HCT116 (cell line): ENCODE data around the gene FGF14. TPM values are rescaled to one million over a fixed set of nuclear protein-coding genes. Genes with fewer than 3 reads are reported as not detected.

Experiments
- ATAC-seq: fragments of 200-7000 bp; cut with Tn5 transposase; 2 replicates; pipeline ENCODE4 v1.9.1; 2020; ENCODE audit warnings: mild to moderate bottlenecking, moderate library complexity
- BruUV-seq: library from RNA; stranded (reverse); fragments of 400-500 nt; replicated peaks from 2 replicates; lab custom pipeline; 2021; lab: Mats Ljungman, UMichigan
- CTCF ChIA-PET: fragments of 300-600 bp; sonication (Branson Sonifier 250); formaldehyde crosslinking; loops from one replicate; lab custom pipeline; 2021; ENCODE audit warnings: antibody characterized with exemption; lab: Charles Lee
- POLR2A ChIA-PET: fragments of 300-600, 350-600 bp; sonication (Branson Sonifier 250); formaldehyde crosslinking; loops from one replicate; lab custom pipeline; 2021; ENCODE audit warnings: antibody characterized with exemption; lab: Charles Lee
- RAD21 ChIA-PET, 2 experiments: fragments of 300-600 bp; sonication (Branson Sonifier 250); formaldehyde crosslinking; loops; one replicate each; lab custom pipeline; 2023; ENCODE audit warnings: low total read pairs in 2 of 2; ENCODE audit not compliant: uncharacterized antibody in 2 of 2, unreplicated experiment in 2 of 2, low non-redundant PET in 1 of 2; lab: Charles Lee
- DNase-seq: peaks from one replicate; pipeline ENCODE4 v3.0.0-alpha.2; 2010; ENCODE audit warnings: low read depth, low spot score
- H2AFZ ChIP-seq: fragments of 200-600 bp; shearing (Covaris generic), sonication (generic); 2 replicates; pipeline ENCODE4 v1.6.1; 2017; ENCODE audit warnings: low read depth, mixed run types, mixed read lengths, antibody characterized with exemption, low read length; ENCODE audit not compliant: poor library complexity, severe bottlenecking
- H3K27ac ChIP-seq: 2 replicates; pipeline ENCODE4 v1.5.1; 2012; ENCODE audit warnings: low read depth, low read length
- H3K27me3 ChIP-seq: fragments of 200-600 bp; sonication (generic); 2 replicates; pipeline ENCODE4 v1.6.1; 2016; ENCODE audit warnings: mixed run types, low read length, mixed read lengths; ENCODE audit not compliant: insufficient read depth
- H3K36me3 ChIP-seq, 2 experiments: fragments of 200-500 bp in 1 of 2; fragments of 200-600 bp in 1 of 2; sonication (Bioruptor generic) in 1 of 2; sonication (generic) in 1 of 2; 2 replicates each; pipeline versions ENCODE4 v1.5.1 to v1.6.1; 2014 to 2016; ENCODE audit warnings: low read length in 2 of 2, inconsistent platforms in 1 of 2, mixed read lengths in 1 of 2, mixed run types in 1 of 2; ENCODE audit not compliant: insufficient read depth in 2 of 2, control insufficient read depth in 1 of 2
- H3K4me1 ChIP-seq, 2 experiments: fragments of 200-600 bp in 1 of 2; sonication (generic) in 1 of 2; 2 replicates each; pipeline versions ENCODE4 v1.5.1 to v1.6.1; 2012 to 2017; ENCODE audit warnings: low read length in 2 of 2, inconsistent platforms in 1 of 2, mild to moderate bottlenecking in 1 of 2, mixed read lengths in 1 of 2, mixed run types in 1 of 2, moderate library complexity in 1 of 2; ENCODE audit not compliant: insufficient read depth in 2 of 2, control insufficient read depth in 1 of 2
- H3K4me2 ChIP-seq: fragments of 200-600 bp; sonication (generic); 2 replicates; pipeline ENCODE4 v1.6.1; 2017; ENCODE audit warnings: mixed run types, low read length, mixed read lengths
- H3K4me3 ChIP-seq, 2 experiments: fragments of 200-600 bp in 1 of 2; sonication (generic) in 1 of 2; replicated peaks in 1 of 2; 2 replicates each; pipeline ENCODE4 v1.5.1; 2011 to 2016; ENCODE audit warnings: low read length in 2 of 2, control low read depth in 1 of 2, low read depth in 1 of 2, mild to moderate bottlenecking in 1 of 2, mixed read lengths in 1 of 2, mixed run types in 1 of 2
- H3K79me2 ChIP-seq: fragments of 200-600 bp; sonication (generic); 2 replicates; pipeline ENCODE4 v1.6.1; 2017; ENCODE audit warnings: mild to moderate bottlenecking, mixed run types, low read length, moderate library complexity, mixed read lengths; ENCODE audit not compliant: insufficient read depth
- H3K9ac ChIP-seq: fragments of 200-600 bp; sonication (generic); 2 replicates; pipeline ENCODE4 v1.6.1; 2016; ENCODE audit warnings: low read length, mixed read lengths
- H3K9me2 ChIP-seq: fragments of 200-600 bp; sonication (generic), shearing (Covaris generic); 2 replicates; pipeline ENCODE4 v1.6.1; 2017; ENCODE audit warnings: mixed run types, mild to moderate bottlenecking, moderate library complexity; ENCODE audit not compliant: insufficient read depth
- H3K9me3 ChIP-seq, 2 experiments: fragments of 200-500 bp in 1 of 2; fragments of 200-600 bp in 1 of 2; sonication (Bioruptor generic) in 1 of 2; sonication (generic) in 1 of 2; 2 replicates each; pipeline ENCODE4 v1.6.1; 2014 to 2017; ENCODE audit warnings: low read length in 2 of 2, mixed read lengths in 2 of 2, inconsistent platforms in 1 of 2, low read depth in 1 of 2, mild to moderate bottlenecking in 1 of 2, mixed run types in 1 of 2, moderate library complexity in 1 of 2; ENCODE audit not compliant: control insufficient read depth in 1 of 2, insufficient read depth in 1 of 2
- H4K20me1 ChIP-seq: fragments of 200-600 bp; sonication (generic), shearing (Covaris generic); 2 replicates; pipeline ENCODE4 v1.6.1; 2017; ENCODE audit warnings: mixed run types, mild to moderate bottlenecking, moderate library complexity; ENCODE audit not compliant: insufficient read depth
- ATF3 ChIP-seq: IDR thresholded peaks from 2 replicates; pipeline ENCODE4 v1.6.1; 2012
- CBX3 ChIP-seq: IDR thresholded peaks from 2 replicates; pipeline ENCODE4 v1.6.1; 2012; ENCODE audit warnings: low read depth
- CEBPB ChIP-seq: IDR thresholded peaks from 2 replicates; pipeline ENCODE4 v1.6.1; 2012; ENCODE audit warnings: low read depth
- CTCF ChIP-seq, 3 experiments: fragments of 200-600 bp in 1 of 3; sonication (generic) in 1 of 3; IDR thresholded peaks in 2 of 3; conservative IDR thresholded peaks in 1 of 3; 2 replicates each; pipeline ENCODE4 v1.5.1; 2012 to 2017; ENCODE audit warnings: low read depth in 2 of 3, low read length in 2 of 3, antibody characterized with exemption in 1 of 3, borderline replicate concordance in 1 of 3, control low read depth in 1 of 3, mild to moderate bottlenecking in 1 of 3, mixed read lengths in 1 of 3, mixed run types in 1 of 3, moderate library complexity in 1 of 3; ENCODE audit not compliant: insufficient read depth in 1 of 3
- ELF1 ChIP-seq: IDR thresholded peaks from 2 replicates; pipeline ENCODE4 v1.6.1; 2012; ENCODE audit warnings: low read depth, borderline replicate concordance
- EZH2phosphoT487 ChIP-seq: fragments of 200-600 bp; IDR thresholded peaks from 2 replicates; pipeline ENCODE4 v1.6.1; 2018; ENCODE audit warnings: antibody characterized with exemption, borderline replicate concordance
- JUND ChIP-seq: IDR thresholded peaks from 2 replicates; pipeline ENCODE4 v1.6.1; 2012
- MAX ChIP-seq: IDR thresholded peaks from 2 replicates; pipeline ENCODE4 v1.6.1; 2012
- POLR2A ChIP-seq: IDR thresholded peaks from 2 replicates; pipeline ENCODE4 v1.7.0; 2011; ENCODE audit warnings: borderline replicate concordance; ENCODE audit not compliant: insufficient read depth, insufficient read length; ENCODE audit errors: extremely low read depth
- SIN3A ChIP-seq: IDR thresholded peaks from 2 replicates; pipeline ENCODE4 v1.6.1; 2012; ENCODE audit warnings: low read depth
- SP1 ChIP-seq: IDR thresholded peaks from 2 replicates; pipeline ENCODE4 v1.6.1; 2012; ENCODE audit warnings: low read depth
- SRF ChIP-seq: IDR thresholded peaks from 2 replicates; pipeline ENCODE4 v1.6.1; 2012; ENCODE audit warnings: low read depth
- YY1 ChIP-seq: IDR thresholded peaks from 2 replicates; pipeline ENCODE4 v1.6.1; 2011; ENCODE audit warnings: low read length, low read depth, moderate library complexity, mild to moderate bottlenecking; ENCODE audit not compliant: insufficient replicate concordance; ENCODE audit errors: extremely low read depth
- ZFX ChIP-seq: fragments of 450-650 bp; IDR thresholded peaks from 2 replicates; pipeline ENCODE4 v1.6.1; 2017
- intact Hi-C: fragments of 100-400 bp; cut with micrococcal nuclease; formaldehyde crosslinking; loops from 2 replicates; pipeline ENCODE4 v1.10.0; 2022
- total RNA-seq: library from RNA; stranded (reverse); gene quantifications from one replicate; pipeline ENCODE4 v1.2.1, GENCODE V29; 2021; ENCODE audit not compliant: unreplicated experiment
- TF ChIP-seq, protein P1 (sequence below): IDR thresholded peaks from 2 replicates; pipeline ENCODE4 v1.6.1; 2012; ENCODE audit warnings: low read depth

The FGF14 gene
- total RNA-seq, 1 experiment from 2014 or later, result not detected

- Histone ChIP-seq H3K9me2 (no peaks in the 10 kb centered on the region), H3K4me3 (no peak overlapping the region), H3K27ac (no peak overlapping the region), H3K79me2 (no peaks in the 10 kb centered on the region), H3K4me1 (no peaks in the 10 kb centered on the region), H2AFZ (no peak overlapping the region), H3K36me3 (no peaks in the 10 kb centered on the region), H3K4me2 (no peak overlapping the region), H4K20me1 (no peaks in the 10 kb centered on the region), H3K9me3 (peaks cover 0 to 6% of the 10 kb centered on the region in 2 experiments; a peak in 2 of 4 replicates), H3K27me3 (no peaks in the 10 kb centered on the region), H3K9ac (no peak overlapping the region)
- POLR2A ChIA-PET, result no interaction called here
- ATAC-seq (no peak), DNase-seq (no peak)
- CTCF ChIA-PET, result no interaction called here
- no TSS peak for BruUV-seq
- RAD21 ChIA-PET, result no interaction called here
- intact Hi-C loops, result no loop called here
- TF ChIP-seq ZFX (no peak), YY1 (no peak), MAX (no peak), POLR2A (no peak), SP1 (no peak)
Observed at GRCh38 chr13:101986316-101986715, 415.5 kb downstream of the FGF14 start.

DNA sequence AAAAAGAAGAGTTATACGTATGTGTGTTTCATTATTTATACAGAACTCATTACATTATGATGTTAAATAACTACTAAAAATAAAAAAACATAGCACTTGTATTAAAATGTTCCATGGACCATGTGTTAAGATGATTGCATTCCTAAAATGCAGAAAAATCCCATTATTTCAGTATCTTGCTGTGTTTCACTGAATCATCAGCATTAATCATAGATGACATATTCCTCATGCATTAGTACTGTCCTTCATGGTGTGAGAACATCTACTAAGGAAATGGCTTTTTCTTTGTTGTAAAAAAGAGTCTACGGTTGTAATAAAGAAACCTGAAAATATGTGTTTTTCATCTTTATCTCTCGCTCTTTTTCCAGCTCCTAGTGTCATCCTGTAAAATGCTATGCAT, 416.5 kb downstream of the FGF14 start:
- H3K27ac ChIP-seq, result no peak overlapping the region
- no peaks in the 10 kb centered on the region for H3K9me2 ChIP-seq
- H4K20me1 ChIP-seq, result no peaks in the 10 kb centered on the region
- H3K4me3 ChIP-seq, result no peak overlapping the region
- H3K9me3 ChIP-seq, result peaks cover 0 to 6% of the 10 kb centered on the region in 2 experiments; a peak in 2 of 4 replicates
- H2AFZ ChIP-seq, result no peak overlapping the region
- no peak overlapping the region for H3K9ac ChIP-seq
- H3K27me3 ChIP-seq, result no peaks in the 10 kb centered on the region
- intact Hi-C loops, result no loop called here
- no peak overlapping the region for H3K4me2 ChIP-seq
- DNase-seq (no peak), ATAC-seq (no peak)
- ChIA-PET RAD21 (no interaction called here), POLR2A (no interaction called here), CTCF (no interaction called here)
- no peaks in the 10 kb centered on the region for H3K4me1 ChIP-seq
- BruUV-seq, result no TSS peak
- H3K79me2 ChIP-seq, result no peaks in the 10 kb centered on the region
- no peaks in the 10 kb centered on the region for H3K36me3 ChIP-seq
- TF ChIP-seq, protein P1, sequence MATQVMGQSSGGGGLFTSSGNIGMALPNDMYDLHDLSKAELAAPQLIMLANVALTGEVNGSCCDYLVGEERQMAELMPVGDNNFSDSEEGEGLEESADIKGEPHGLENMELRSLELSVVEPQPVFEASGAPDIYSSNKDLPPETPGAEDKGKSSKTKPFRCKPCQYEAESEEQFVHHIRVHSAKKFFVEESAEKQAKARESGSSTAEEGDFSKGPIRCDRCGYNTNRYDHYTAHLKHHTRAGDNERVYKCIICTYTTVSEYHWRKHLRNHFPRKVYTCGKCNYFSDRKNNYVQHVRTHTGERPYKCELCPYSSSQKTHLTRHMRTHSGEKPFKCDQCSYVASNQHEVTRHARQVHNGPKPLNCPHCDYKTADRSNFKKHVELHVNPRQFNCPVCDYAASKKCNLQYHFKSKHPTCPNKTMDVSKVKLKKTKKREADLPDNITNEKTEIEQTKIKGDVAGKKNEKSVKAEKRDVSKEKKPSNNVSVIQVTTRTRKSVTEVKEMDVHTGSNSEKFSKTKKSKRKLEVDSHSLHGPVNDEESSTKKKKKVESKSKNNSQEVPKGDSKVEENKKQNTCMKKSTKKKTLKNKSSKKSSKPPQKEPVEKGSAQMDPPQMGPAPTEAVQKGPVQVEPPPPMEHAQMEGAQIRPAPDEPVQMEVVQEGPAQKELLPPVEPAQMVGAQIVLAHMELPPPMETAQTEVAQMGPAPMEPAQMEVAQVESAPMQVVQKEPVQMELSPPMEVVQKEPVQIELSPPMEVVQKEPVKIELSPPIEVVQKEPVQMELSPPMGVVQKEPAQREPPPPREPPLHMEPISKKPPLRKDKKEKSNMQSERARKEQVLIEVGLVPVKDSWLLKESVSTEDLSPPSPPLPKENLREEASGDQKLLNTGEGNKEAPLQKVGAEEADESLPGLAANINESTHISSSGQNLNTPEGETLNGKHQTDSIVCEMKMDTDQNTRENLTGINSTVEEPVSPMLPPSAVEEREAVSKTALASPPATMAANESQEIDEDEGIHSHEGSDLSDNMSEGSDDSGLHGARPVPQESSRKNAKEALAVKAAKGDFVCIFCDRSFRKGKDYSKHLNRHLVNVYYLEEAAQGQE, result no peak
- no peak for TF ChIP-seq EZH2phosphoT487
- no peak for TF ChIP-seq CBX3
- no peak for TF ChIP-seq CTCF (IDR thresholded peaks at IDR 0.05 in 2 of 3, conservative IDR thresholded peaks at IDR 0.05 in 1 of 3; ENCODE audit: borderline replicate concordance in 1 of 3, insufficient read depth in 1 of 3, low read depth in 2 of 3, low read length in 2 of 3)
- TF ChIP-seq ELF1, result no peak
- no peak for TF ChIP-seq JUND
- no peak for TF ChIP-seq MAX
- no peak for TF ChIP-seq POLR2A
- TF ChIP-seq SIN3A, result no peak
- TF ChIP-seq CEBPB, result no peak
- no peak for TF ChIP-seq SP1
- no peak for TF ChIP-seq ATF3
- TF ChIP-seq SRF, result no peak
